Astrocyte of the spinal cord (primary cell): Measurements from ENCODE around the gene RPL19.

Experiments used
- DNase-seq: peaks from one replicate; pipeline ENCODE4 v3.0.0; 2011; ENCODE audit warnings: low read depth, low spot score
- H3K4me3 ChIP-seq: 2 replicates; pipeline ENCODE4 v1.5.1; 2011; ENCODE audit warnings: low read depth, mild to moderate bottlenecking, low read length, moderate library complexity
- in situ Hi-C: cut with HindIII; loops from 2 replicates; pipeline ENCODE4 v1.10.0; 2017; ENCODE audit warnings: low sequenced_read_pairs
- TF ChIP-seq, protein P1 (sequence below): IDR thresholded peaks from 2 replicates; pipeline ENCODE4 v1.5.1; 2012; ENCODE audit warnings: low read depth, mild to moderate bottlenecking, low read length, inconsistent platforms

The RPL19 gene

DNA sequence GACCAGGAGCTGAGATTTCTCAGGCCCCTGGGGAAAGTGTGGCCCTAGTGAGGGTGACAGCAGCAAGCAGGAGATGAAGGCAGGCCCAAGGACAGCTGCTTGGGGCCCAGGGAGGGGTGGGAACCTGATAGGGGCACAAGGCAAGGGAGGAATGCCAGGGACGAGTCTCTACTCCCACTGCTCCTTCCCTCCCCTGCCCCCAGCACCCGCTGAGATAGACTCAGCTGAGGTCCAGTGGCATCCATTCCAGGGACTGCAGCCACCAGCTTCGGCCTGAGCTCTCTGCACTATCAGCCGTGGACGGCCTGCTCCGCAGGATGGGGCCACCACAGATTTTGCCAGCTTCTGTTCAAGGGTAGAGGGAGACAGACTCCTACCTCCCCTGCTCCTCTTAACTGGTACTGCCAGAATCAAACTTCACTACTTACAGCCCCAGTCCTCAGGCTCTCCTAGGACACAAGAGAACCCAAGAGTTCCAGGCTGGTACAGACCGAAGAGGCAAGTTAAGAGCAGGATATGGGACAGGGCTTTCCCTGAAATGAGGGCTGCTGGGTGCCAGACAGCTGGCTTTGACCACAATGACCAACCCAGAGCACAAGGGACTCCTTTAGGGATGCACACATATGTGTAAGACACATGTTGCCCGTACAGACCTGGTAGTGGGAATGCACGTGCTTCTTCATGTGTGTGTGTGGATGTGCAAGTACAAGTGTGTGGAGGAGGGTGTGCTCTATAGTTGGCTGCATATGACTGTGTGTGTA lies 8.2 kb upstream of the RPL19 start:
- no peak overlapping the region for H3K4me3 ChIP-seq
- no peak for DNase-seq
- TF ChIP-seq, protein P1, sequence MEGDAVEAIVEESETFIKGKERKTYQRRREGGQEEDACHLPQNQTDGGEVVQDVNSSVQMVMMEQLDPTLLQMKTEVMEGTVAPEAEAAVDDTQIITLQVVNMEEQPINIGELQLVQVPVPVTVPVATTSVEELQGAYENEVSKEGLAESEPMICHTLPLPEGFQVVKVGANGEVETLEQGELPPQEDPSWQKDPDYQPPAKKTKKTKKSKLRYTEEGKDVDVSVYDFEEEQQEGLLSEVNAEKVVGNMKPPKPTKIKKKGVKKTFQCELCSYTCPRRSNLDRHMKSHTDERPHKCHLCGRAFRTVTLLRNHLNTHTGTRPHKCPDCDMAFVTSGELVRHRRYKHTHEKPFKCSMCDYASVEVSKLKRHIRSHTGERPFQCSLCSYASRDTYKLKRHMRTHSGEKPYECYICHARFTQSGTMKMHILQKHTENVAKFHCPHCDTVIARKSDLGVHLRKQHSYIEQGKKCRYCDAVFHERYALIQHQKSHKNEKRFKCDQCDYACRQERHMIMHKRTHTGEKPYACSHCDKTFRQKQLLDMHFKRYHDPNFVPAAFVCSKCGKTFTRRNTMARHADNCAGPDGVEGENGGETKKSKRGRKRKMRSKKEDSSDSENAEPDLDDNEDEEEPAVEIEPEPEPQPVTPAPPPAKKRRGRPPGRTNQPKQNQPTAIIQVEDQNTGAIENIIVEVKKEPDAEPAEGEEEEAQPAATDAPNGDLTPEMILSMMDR: no peak
- in situ Hi-C loops: no loop called here

- in situ Hi-C loops: no loop called here
- no peak for DNase-seq
- TF ChIP-seq, protein P1: no peak
- no peak overlapping the region for H3K4me3 ChIP-seq
Measured at GRCh38 chr17:39192901-39193300, 7.2 kb upstream of the RPL19 start.

DNA sequence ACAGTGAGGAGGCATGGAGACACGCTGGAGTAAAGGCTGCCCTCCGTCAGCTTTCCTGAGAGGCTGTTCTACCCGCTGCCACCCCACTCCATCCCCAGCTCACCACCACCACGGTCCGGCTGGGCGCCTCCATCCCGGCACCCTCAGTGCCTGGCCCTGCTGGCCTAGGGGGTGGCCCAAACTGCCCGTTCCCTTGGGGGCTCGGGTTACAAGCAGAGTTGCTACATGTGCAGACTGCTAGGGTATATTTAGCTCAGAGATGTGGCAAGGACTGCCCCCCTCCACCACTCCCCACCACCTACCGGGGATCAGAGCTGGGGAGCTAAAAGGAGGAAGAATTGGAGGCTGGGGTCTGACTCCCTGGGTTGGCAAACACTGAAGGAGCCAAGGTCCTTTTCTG lies 6.7 kb upstream of the RPL19 start:
- TF ChIP-seq, protein P1: no peak
- H3K4me3 ChIP-seq: no peak overlapping the region
- DNase-seq: no peak
- in situ Hi-C loops: no loop called here

DNA sequence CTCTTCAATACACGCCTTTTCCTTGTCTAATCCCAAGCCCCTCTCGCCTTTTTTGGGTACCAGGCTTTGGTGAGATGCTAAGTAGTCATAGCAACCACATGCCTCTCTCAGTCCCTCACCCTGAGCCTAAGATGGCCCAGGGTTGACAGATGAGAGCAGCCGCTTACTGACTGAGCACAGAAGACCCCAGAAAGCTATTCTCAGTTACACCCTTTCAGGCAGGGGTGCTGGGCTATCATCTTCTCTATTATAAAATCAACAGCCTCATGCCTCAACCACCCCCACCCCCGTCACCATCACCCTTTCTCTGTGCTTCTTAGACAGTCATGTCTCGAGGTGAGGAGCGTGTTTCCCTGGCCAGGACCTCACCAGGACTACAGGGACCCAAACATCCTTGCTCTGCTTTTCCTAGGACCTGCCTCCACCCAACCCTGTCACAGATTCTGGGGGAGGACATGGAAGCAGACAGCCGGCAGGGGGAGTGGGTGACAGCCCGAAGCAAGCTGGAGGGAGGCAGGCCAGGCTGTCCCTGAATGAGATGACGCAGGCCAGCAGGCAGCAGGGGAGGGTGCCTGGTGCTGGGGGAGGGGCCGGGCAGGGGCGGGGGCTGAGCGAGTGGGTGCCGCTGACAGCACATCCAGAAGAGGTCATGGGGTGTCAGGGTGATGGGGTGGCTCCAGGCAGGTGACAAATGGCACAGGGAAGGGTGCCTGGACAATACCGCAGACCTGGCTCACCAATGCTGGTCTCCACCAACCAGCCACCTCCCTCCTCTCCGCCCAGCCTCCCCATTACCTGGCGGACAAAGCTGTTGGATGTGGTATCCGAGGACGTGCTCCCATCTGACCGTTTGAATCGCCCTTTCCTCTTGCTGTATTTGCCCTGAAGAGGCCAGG lies 5.7 kb upstream of the RPL19 start:
- in situ Hi-C loops: no loop called here
- TF ChIP-seq, protein P1: peak; percentile 69
- H3K4me3 ChIP-seq: no peak overlapping the region
- peak; percentile 58 for DNase-seq

- no peak for DNase-seq
- in situ Hi-C loops: no loop called here
- TF ChIP-seq, protein P1: no peak
- no peak overlapping the region for H3K4me3 ChIP-seq
Measured at GRCh38 chr17:39194985-39195524, 5.0 kb upstream of the RPL19 start.

DNA sequence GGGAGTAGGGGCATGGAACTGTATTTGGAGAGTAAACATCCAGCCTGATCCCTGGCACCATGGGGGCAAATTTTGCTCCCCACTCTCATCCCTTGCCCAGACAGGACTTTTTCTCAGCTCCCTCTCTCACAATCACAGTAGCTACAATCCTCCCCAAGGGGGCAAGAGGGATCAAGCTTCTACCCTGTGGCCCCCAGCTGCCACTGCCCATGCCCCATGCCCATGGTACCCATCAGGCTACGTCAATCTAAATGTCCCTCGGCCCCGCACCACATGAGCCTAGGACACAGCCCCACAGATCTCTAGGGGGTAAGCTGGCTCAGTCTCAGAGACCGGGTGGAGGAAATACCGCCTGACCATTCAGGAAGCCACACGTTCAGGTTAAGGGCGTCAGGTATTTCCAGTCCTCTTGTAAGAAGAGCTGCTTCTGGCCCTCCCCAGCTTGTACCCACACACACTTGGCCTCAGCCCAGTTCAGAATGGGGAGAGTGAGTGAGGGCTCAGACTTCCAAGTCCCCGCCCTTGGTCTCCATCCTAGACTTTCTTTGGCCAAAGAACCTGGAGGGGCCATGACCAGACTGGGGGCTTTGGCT lies 4.4 kb upstream of the RPL19 start:
- in situ Hi-C loops: no loop called here
- no peak for DNase-seq
- TF ChIP-seq, protein P1: no peak
- peak overlapping the region; percentile 77 for H3K4me3 ChIP-seq
